Aorta (tissue), 5 donors: Measurements from ENCODE around the gene MAEA. TPM values are rescaled to one million over a fixed set of nuclear protein-coding genes. Genes with fewer than 3 reads are reported as not detected.
"Not testable (repeated sequence)": the region's sequence is repeated elsewhere in the genome, so short reads cannot be mapped to it uniquely, and the experiment has no call there.

ENCODE experiments used
- ATAC-seq: fragments of 200-7000 bp; cut with Tn5 transposase; one replicate; pipeline ENCODE4 v1.9.1; 2022; ENCODE audit warnings: moderate library complexity; ENCODE audit not compliant: low FRiP score
- DNase-seq, 2 donors: peaks; one replicate each; pipeline ENCODE4 v3.0.0-alpha.2; 2020
- H3K27ac ChIP-seq, 2 donors: one replicate each; pipeline ENCODE4 v1.5.1; 2013; ENCODE audit warnings: low read length in 2 of 2, mild to moderate bottlenecking in 2 of 2, moderate library complexity in 2 of 2, control low read depth in 1 of 2, inconsistent platforms in 1 of 2, low read depth in 1 of 2
- H3K27me3 ChIP-seq, 2 donors: one replicate each; pipeline ENCODE4 v1.6.1; 2013; ENCODE audit warnings: control low read depth in 1 of 2, low read length in 1 of 2, mild to moderate bottlenecking in 1 of 2, moderate library complexity in 1 of 2; ENCODE audit not compliant: insufficient read depth in 2 of 2, control insufficient read depth in 1 of 2
- H3K36me3 ChIP-seq, 2 donors: one replicate each; pipeline ENCODE4 v1.6.1; 2013; ENCODE audit warnings: control low read depth in 1 of 2, low read length in 1 of 2, mild to moderate bottlenecking in 1 of 2; ENCODE audit not compliant: insufficient read depth in 2 of 2, control insufficient read depth in 1 of 2
- H3K4me1 ChIP-seq, 2 donors: one replicate each; pipeline ENCODE4 v1.6.1; 2013; ENCODE audit warnings: low read length in 2 of 2, control low read depth in 1 of 2, mild to moderate bottlenecking in 1 of 2, moderate library complexity in 1 of 2; ENCODE audit not compliant: insufficient read depth in 2 of 2, control insufficient read depth in 1 of 2
- H3K4me3 ChIP-seq, 2 donors: one replicate each; pipeline ENCODE4 v1.5.1; 2013; ENCODE audit warnings: low read length in 2 of 2, control low read depth in 1 of 2, mild to moderate bottlenecking in 1 of 2
- H3K9me3 ChIP-seq: one replicate; pipeline ENCODE4 v1.6.1; 2013; ENCODE audit warnings: mild to moderate bottlenecking, low read length; ENCODE audit not compliant: control insufficient read depth
- WGBS, 2 donors: extraction: QIAGEN DNeasy Blood & Tissue Kit; methylation state at CpG; one replicate each; pipeline ENCODE4 v1.1.7; 2013; 5-methylcytosine and 5-hydroxymethylcytosine counted together
- intact Hi-C, 2 donors: fragments of 100-400 bp; cut with DNase I; formaldehyde crosslinking; loops; one replicate each; pipeline versions ENCODE4 v1.14.2 to v1.15.0; 2022
- polyA plus RNA-seq, 2 donors: library from polyadenylated mRNA; stranded (reverse); fragments of 200-250 nt; gene quantifications; one replicate each; pipeline ENCODE4 v1.2.3, GENCODE V29; 2013
- total RNA-seq, 2 donors: library from RNA; stranded (reverse); fragmentation: NEBNext Ultra II Directional; extraction: Animal tissue kit (Norgen Biotek cat#: 25700); gene quantifications; one replicate each; pipeline ENCODE4 v1.2.1, GENCODE V29; 2021
- donor health status: healthy with polysubstance abuse.
- donor health status: Bipolar disorder and iron deficiency.
- donor health status: DM: no; HTN: no; CAD: no.
- donor health status: DM: no; HTN: no; CAD: no.
- donor health status: DM: yes; HTN: yes; CAD: no.

MAEA gene
- total and polyA plus RNA-seq, 4 donors, result 32.4 to 62.0 (median 55.5) TPM

DNA sequence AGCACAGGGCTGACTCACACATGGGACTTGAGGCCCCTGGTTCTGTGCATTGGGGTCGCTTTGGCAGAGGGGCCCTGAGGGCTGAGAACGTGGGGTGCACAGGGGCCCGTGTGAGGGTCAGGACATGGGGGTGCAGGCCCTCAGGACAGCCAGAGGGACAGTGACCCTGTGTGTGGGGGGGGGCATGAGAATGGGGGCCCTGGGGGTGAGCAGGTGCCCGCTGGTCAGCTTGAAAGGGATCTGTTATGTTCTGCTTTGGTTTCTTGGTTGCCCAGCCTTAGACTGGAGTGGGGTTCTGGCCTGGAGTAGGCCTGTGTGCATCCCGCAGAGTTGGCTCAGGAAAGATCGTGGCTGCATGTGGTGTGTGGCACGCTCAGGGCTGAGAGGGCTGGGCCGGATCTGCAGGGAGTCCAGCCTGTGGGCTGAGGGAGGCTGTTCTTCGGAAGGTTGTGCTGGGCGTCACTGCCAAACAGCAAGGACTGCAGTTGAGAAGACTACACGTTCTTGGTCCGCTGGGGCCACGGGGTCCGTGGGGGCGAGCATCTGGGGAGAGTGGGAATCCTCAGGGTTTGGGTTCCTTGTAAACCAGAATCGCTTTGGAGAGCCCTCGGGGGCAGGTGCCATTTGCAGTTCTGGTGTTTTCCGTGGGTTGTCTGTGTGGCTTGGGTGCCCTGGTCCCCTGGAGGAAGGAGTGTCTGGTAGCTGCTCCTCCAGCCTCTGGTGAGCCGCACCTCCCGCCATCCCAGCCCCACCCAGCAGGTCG, 42.1 kb downstream of the MAEA start:
- H3K27me3 ChIP-seq, result no peaks in the 10 kb centered on the region
- no peak overlapping the region for H3K4me3 ChIP-seq
- ATAC-seq (no peak), DNase-seq (no peak)
- H3K27ac ChIP-seq, result no peak overlapping the region
- WGBS, 2 donors, result 84 to 85% methylated on average over 21 of the region's 21 CpGs
- H3K36me3 ChIP-seq, result peaks cover 0 to 6% of the 10 kb centered on the region in 2 donors
- no peaks in the 10 kb centered on the region for H3K4me1 ChIP-seq
- H3K9me3 ChIP-seq, result no peaks in the 10 kb centered on the region
- intact Hi-C loops, result no loop called here

DNA sequence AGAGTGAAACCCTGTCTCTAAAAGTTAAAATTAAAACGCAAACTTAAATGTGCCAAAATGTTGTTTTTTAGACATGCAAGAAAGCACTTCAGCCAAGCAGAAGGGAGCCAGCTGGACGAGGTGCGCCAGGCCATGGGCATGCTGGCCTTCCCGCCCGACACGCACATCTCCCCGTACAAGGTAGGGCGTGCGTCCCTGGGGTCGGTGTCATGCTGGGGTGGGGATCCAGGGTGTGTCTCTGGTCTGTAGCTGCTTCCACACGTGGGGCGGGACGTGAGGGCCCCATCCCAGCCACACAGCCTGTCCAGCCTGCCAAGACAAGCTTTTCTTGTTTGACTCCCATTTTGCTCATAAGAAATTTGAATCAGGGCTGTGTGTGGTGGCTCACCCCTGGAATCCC, 43.0 kb downstream of the MAEA start:
- ATAC-seq, result no peak
- intact Hi-C loops, result no loop called here
- Histone ChIP-seq H3K27me3 (no peaks in the 10 kb centered on the region), H3K9me3 (no peaks in the 10 kb centered on the region), H3K36me3 (peaks cover 0 to 7% of the 10 kb centered on the region in 2 donors), H3K4me1 (no peaks in the 10 kb centered on the region), H3K27ac (no peak overlapping the region), H3K4me3 (no peak overlapping the region)
- DNase-seq, result no peak
- WGBS, 2 donors, result 51 to 60% methylated on average over 13 of the region's 13 CpGs

DNA sequence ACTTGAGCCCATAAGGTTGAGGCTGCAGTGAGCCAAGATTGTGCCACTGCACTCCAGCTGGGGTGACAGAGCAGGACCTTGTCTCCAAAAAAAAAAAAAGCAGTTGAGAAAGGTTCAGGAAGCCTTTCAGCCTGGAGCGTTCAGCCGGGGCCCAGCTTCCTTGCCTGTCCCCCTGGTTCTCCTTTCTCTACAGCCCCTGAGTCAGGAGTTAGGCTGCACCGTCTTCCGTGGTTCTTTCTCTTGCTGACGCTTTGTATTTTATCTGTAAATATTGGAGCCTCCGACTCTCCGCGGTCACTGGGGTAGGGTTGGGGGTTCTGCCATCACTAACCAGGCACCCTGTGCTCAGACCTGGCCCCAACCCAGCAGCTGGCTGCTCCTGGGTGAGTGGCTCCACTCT, 43.6 kb downstream of the MAEA start:
- peak in 1 of 2 donors; percentile 72 for DNase-seq
- H3K27ac ChIP-seq, result no peak overlapping the region
- no peaks in the 10 kb centered on the region for H3K9me3 ChIP-seq
- intact Hi-C loops, result no loop called here
- no peak overlapping the region for H3K4me3 ChIP-seq
- no peak for ATAC-seq
- 90 to 92% methylated on average over 8 of the region's 8 CpGs for WGBS, 2 donors
- H3K27me3 ChIP-seq, result no peaks in the 10 kb centered on the region
- H3K4me1 ChIP-seq, result no peaks in the 10 kb centered on the region
- H3K36me3 ChIP-seq, result peaks cover 0 to 12% of the 10 kb centered on the region in 2 donors

DNA sequence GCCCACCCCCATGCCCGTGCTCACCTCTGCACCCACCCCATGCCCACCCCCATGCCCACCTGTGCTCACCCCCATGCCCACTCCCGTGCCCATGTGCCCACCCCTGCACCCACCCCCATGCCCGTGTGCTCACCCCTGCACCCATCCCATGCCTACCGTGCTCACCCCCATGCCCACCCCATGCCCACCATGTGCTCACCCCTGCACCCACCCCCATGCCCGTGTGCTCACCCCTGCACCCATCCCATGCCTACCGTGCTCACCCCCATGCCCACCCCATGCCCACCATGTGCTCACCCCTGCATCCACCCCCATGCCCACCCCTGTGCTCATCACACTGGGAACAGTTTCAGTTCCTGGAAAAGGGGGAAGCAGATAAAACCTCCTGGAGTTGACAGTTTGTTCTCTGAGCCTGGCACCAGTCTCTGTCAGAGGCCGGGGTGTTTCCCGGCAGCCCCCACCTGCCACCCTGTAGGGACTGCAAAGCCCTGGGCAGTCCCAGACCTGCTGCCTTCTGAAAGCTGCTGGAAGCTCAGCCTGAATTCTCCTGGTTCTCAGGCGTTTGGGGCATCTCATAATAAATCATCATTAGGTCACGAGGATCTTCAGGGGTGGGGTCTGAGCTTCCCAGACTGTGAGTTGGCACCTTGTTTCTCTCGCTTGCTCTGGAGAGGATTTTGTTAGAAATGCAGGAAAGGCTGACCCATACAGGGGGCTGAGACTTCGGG, 44.3 kb downstream of the MAEA start:
- H3K4me1 ChIP-seq, H3K4me3 ChIP-seq, intact Hi-C loops, ATAC-seq, H3K27me3 ChIP-seq, DNase-seq, H3K9me3 ChIP-seq, H3K27ac ChIP-seq: not testable (repeated sequence)
- 71 to 83% methylated on average over 11 of the region's 12 CpGs for WGBS, 2 donors
- peaks cover 0 to 12% of the 10 kb centered on the region in 2 donors for H3K36me3 ChIP-seq

DNA sequence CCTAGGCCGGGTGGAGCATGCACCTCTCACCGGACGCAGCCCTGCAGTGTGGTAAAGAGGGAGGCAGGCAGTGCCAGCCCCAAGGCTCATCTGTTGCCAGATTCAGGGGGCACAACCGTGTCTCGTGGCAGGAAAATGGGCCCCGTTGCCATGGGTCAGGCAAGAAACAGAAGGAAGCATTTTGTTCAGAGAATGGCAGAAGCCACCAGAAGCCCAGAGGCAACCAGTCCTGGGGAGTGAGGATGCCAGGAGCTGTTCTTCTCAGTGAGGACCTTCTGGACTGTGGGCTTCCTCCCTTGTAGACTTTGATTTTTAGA, 44.8 kb downstream of the MAEA start:
- WGBS, 2 donors, result 87 to 92% methylated on average over 6 of the region's 6 CpGs
- Histone ChIP-seq H3K27me3 (no peaks in the 10 kb centered on the region), H3K4me3 (no peak overlapping the region), H3K9me3 (no peaks in the 10 kb centered on the region), H3K4me1 (no peaks in the 10 kb centered on the region), H3K36me3 (peaks cover 0 to 16% of the 10 kb centered on the region in 2 donors), H3K27ac (no peak overlapping the region)
- ATAC-seq (no peak), DNase-seq (no peak)
- intact Hi-C loops, result no loop called here

DNA sequence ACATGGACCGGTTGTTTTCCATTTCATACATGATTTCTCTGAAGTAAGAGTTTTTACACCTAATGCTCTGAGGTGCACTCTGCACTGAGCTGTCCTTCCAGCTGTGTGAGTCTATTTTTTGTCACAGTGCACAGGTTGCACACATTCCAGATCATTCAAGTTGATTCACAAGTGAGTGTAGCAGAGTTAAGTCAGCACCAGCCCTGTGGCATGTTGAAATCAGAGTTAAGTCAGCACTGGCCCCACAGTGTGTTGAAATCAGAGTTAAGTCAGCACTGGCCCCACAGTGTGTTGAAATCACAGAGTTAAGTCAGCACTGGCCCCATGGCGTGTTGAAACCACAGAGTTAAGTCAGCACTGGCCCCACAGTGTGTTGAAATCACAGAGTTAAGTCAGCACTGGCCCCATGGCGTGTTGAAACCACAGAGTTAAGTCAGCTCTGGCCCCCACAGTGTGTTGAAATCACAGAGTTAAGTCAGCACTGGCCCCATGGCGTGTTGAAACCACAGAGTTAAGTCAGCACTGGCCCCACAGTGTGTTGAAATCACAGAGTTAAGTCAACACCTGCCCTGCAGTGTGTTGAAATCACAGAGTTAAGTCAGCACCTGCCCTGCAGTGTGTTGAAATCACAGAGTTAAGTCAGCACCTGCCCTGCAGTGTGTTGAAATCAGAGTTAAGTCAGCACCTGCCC, 45.6 kb downstream of the MAEA start:
- H3K4me3 ChIP-seq, DNase-seq, intact Hi-C loops, H3K4me1 ChIP-seq, ATAC-seq, H3K27me3 ChIP-seq, H3K27ac ChIP-seq, H3K9me3 ChIP-seq: not testable (repeated sequence)
- peaks cover 0 to 17% of the 10 kb centered on the region in 2 donors for H3K36me3 ChIP-seq
- WGBS, 2 donors, result 92 to 93% methylated on average over 4 of the region's 4 CpGs

DNA sequence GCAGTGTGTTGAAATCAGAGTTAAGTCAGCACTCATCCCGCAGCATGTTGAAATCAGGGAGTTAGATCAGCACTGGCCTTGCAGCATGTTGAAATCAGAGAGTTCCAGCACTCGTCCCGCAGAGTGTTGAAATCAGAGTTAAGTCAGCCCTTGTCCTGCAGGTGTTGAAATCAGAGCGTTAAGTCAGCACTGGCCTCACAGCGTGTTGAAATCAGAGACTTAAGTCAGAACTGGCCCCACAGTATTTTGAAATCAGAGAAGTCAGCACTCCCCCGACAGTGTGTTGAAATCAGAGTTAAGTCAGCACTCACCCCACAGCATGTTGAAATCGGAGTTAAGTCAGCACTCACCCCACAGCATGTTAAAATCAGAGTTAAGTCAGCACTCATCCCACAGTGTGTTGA, 46.4 kb downstream of the MAEA start:
- WGBS, 2 donors, result 95 to 97% methylated on average over 7 of the region's 7 CpGs
- Histone ChIP-seq H3K27me3 (no peaks in the 10 kb centered on the region), H3K4me3 (no peak overlapping the region), H3K36me3 (peaks cover 0 to 17% of the 10 kb centered on the region in 2 donors), H3K4me1 (no peaks in the 10 kb centered on the region), H3K9me3 (no peaks in the 10 kb centered on the region), H3K27ac (no peak overlapping the region)
- ATAC-seq (no peak), DNase-seq (no peak)
- intact Hi-C loops, result no loop called here

DNA sequence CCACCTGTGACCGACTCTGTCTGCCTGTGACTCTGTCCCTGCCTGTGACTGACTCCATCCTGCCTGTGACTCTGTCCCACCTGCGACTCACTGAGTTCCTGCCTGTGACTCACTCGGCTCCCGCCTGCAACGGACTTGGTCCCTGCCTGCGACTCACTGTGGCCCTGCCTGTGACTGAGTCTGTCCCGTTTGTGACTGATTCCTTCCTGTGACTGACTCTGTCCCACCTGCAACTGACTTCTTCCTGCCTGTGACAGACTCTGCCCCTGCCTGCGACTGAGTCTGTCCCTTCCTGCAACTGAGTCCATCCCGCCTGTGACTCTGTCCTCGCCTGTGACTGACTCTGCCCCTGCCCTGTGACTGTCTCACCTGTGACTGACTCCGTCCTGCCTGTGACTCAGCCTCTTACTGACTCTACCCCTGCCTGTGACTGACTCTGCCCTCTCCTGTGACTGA, 47.7 kb downstream of the MAEA start:
- intact Hi-C loops, result no loop called here
- Histone ChIP-seq H3K27ac (no peak overlapping the region), H3K9me3 (no peaks in the 10 kb centered on the region), H3K36me3 (peaks cover 0 to 17% of the 10 kb centered on the region in 2 donors), H3K4me3 (no peak overlapping the region), H3K27me3 (no peaks in the 10 kb centered on the region), H3K4me1 (no peaks in the 10 kb centered on the region)
- 77 to 82% methylated on average over 11 of the region's 11 CpGs for WGBS, 2 donors
- no peak for DNase-seq
- ATAC-seq, result no peak
